Mesendoderm (in vitro differentiated cells): Measurements from ENCODE around the gene ROBO2.
A peak's percentile ranks its signal among the peaks of the same experiment; 100 is the strongest.

Experiments used
- DNase-seq: peaks from one replicate; pipeline ENCODE4 v3.0.0; 2013
- H2AK5ac ChIP-seq: 2 replicates; pipeline ENCODE4 v1.6.1; 2013; ENCODE audit warnings: low read length, inconsistent platforms
- H2BK120ac ChIP-seq: 2 replicates; pipeline ENCODE4 v1.6.1; 2013; ENCODE audit warnings: low read depth, mild to moderate bottlenecking, low read length, moderate library complexity, mixed read lengths
- H2BK15ac ChIP-seq: replicated peaks from 2 replicates; pipeline ENCODE4 v1.6.1; 2013; ENCODE audit warnings: low read depth, mild to moderate bottlenecking, moderate library complexity
- H2BK5ac ChIP-seq: 2 replicates; pipeline ENCODE4 v1.6.1; 2013; ENCODE audit warnings: low read length, inconsistent platforms
- H3K18ac ChIP-seq: 2 replicates; pipeline ENCODE4 v1.6.1; 2013; ENCODE audit warnings: mild to moderate bottlenecking, low read length, mixed read lengths
- H3K23ac ChIP-seq: one replicate; pipeline ENCODE4 v1.6.1; 2013; ENCODE audit warnings: low read length
- H3K27ac ChIP-seq: 2 replicates; pipeline ENCODE4 v1.5.1; 2013; ENCODE audit warnings: low read depth, mild to moderate bottlenecking, inconsistent platforms, low read length, moderate library complexity
- H3K27me3 ChIP-seq: 2 replicates; pipeline ENCODE4 v1.6.1; 2013; ENCODE audit warnings: low read length, control low read depth, mild to moderate bottlenecking, inconsistent platforms; ENCODE audit not compliant: insufficient read depth, poor library complexity
- H3K36me3 ChIP-seq: 2 replicates; pipeline ENCODE4 v1.6.1; 2013; ENCODE audit warnings: low read length, inconsistent platforms; ENCODE audit not compliant: control insufficient read depth, insufficient read depth
- H3K4ac ChIP-seq: one replicate; pipeline ENCODE4 v1.6.1; 2013; ENCODE audit warnings: low read depth, mild to moderate bottlenecking, low read length, moderate library complexity
- H3K4me1 ChIP-seq: 2 replicates; pipeline ENCODE4 v1.6.1; 2013; ENCODE audit warnings: low read depth, low read length, inconsistent platforms; ENCODE audit not compliant: control insufficient read depth
- H3K4me2 ChIP-seq: 2 replicates; pipeline ENCODE4 v1.6.1; 2013; ENCODE audit warnings: low read length
- H3K4me3 ChIP-seq: 2 replicates; pipeline ENCODE4 v1.5.1; 2013; ENCODE audit warnings: mild to moderate bottlenecking, low read length
- H3K56ac ChIP-seq: one replicate; pipeline ENCODE4 v1.6.1; 2013; ENCODE audit warnings: low read length
- H3K79me1 ChIP-seq: 2 replicates; pipeline ENCODE4 v1.6.1; 2013; ENCODE audit warnings: low read length, inconsistent platforms
- H3K79me2 ChIP-seq: 2 replicates; pipeline ENCODE4 v1.6.1; 2013; ENCODE audit warnings: mild to moderate bottlenecking, low read length; ENCODE audit not compliant: control insufficient read depth, insufficient read depth
- H3K9ac ChIP-seq: 2 replicates; pipeline ENCODE4 v1.6.1; 2013; ENCODE audit warnings: low read length, inconsistent platforms
- H4K5ac ChIP-seq: one replicate; pipeline ENCODE4 v1.6.1; 2013; ENCODE audit warnings: low read length
- H4K8ac ChIP-seq: one replicate; pipeline ENCODE4 v1.6.1; 2013; ENCODE audit warnings: low read depth, mild to moderate bottlenecking, control low read depth, low read length, moderate library complexity
- WGBS: extraction: QIAGEN DNeasy Blood & Tissue Kit; methylation state at CpG from one replicate; pipeline ENCODE4 v1.1.7; 2013; ENCODE audit warnings: low lambda C conversion rate, missing lambda C conversion rate; ENCODE audit not compliant: insufficient coverage; ENCODE audit errors: extremely low coverage; 5-methylcytosine and 5-hydroxymethylcytosine counted together

The ROBO2 gene

DNA sequence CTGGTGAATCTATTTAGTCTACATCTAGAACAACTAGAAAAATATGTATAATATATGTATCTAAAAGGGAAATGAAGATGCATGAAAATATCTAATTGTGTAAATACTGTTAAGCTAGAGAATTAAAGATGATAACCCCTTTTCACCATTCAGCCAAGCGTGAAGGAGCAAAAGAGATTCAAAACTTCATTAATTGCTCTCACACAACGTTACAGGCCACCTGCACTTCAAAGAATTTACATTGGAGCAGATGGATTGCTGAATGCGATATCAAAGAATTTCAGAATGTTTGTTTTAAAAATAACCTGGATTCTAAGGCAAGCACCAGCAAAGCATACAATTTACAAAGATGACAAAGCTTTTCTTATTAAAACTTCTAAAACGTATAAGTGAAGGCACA, 243.2 kb downstream of the ROBO2 start:
- H2AK5ac ChIP-seq, result no peak overlapping the region
- 100% methylated on average over 1 of the region's 4 CpGs for WGBS
- no peak overlapping the region for H3K4me2 ChIP-seq

DNA sequence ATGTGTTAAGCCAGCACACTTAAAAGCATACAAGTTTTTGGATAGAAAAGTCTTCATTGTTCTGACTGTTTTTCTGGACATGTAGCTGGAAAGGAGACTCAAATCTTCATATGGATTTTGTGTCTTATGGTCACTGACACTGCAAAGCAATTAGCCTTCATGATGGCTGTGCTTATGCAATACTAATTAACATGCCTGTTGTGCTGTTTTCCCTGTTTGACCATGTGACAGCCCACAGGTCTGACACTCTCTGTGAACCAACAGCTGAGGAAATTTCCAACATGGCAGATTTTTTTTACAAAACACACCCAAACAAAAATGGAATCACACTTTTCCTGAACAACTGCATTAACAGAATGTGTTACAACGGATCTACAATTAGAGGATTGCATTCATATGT, 248.4 kb downstream of the ROBO2 start:
- Histone ChIP-seq H3K4me2 (no peak overlapping the region), H3K4me3 (no peak overlapping the region), H2BK5ac (no peak overlapping the region), H3K4me1 (no peaks in the 10 kb centered on the region), H4K8ac (no peak overlapping the region), H3K27me3 (no peaks in the 10 kb centered on the region), H3K18ac (no peak overlapping the region), H3K9ac (no peak overlapping the region), H4K5ac (no peak overlapping the region), H3K36me3 (no peaks in the 10 kb centered on the region), H2BK120ac (no peak overlapping the region), H3K27ac (no peak overlapping the region), H3K79me2 (no peaks in the 10 kb centered on the region), H3K56ac (no peak overlapping the region), H3K23ac (no peak overlapping the region), H2AK5ac (no peak overlapping the region), H2BK15ac (no peak overlapping the region), H3K4ac (no peak overlapping the region), H3K79me1 (no peaks in the 10 kb centered on the region)
- WGBS, result no CpG with 5 or more reads among the region's 1 CpG
- DNase-seq, result peak; percentile 21

More for the DNA sequence above, 243.2 kb downstream of the ROBO2 start:
- no peaks in the 10 kb centered on the region for H3K27me3 ChIP-seq
- H3K36me3 ChIP-seq, result no peaks in the 10 kb centered on the region
- H3K4ac ChIP-seq, result no peak overlapping the region
- H3K79me1 ChIP-seq, result no peaks in the 10 kb centered on the region
- H3K18ac ChIP-seq, result no peak overlapping the region
- H2BK5ac ChIP-seq, result no peak overlapping the region
- H2BK120ac ChIP-seq, result no peak overlapping the region
- no peak overlapping the region for H2BK15ac ChIP-seq
- no peak overlapping the region for H4K5ac ChIP-seq
- DNase-seq, result no peak
- no peak overlapping the region for H4K8ac ChIP-seq
- no peak overlapping the region for H3K9ac ChIP-seq
- no peak overlapping the region for H3K4me3 ChIP-seq
- H3K79me2 ChIP-seq, result no peaks in the 10 kb centered on the region
- H3K4me1 ChIP-seq, result no peaks in the 10 kb centered on the region
- H3K23ac ChIP-seq, result no peak overlapping the region
- H3K27ac ChIP-seq, result no peak overlapping the region
- H3K56ac ChIP-seq, result no peak overlapping the region

DNA sequence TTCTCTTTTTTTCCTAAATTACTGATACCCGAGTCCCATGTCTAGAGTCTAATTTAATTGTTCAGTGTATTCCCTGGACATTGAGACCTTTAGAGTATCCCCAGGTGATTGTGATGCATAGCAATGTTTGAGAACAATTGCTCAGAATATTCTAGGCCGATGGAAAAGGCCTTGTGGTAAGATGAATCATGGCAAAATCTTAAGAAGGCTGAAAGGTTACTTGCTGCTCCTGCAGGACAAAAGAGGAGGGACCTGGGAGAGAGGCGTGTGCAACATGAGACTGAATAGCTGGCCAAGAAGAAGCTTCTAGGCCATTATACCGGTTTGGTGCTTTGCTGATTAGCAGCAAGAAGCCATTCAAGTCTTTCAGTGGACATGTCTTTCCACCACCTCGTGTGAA, 256.6 kb downstream of the ROBO2 start:
- H3K27me3 ChIP-seq, result no peaks in the 10 kb centered on the region
- H4K5ac ChIP-seq, result no peak overlapping the region
- no peaks in the 10 kb centered on the region for H3K79me2 ChIP-seq
- no peaks in the 10 kb centered on the region for H3K79me1 ChIP-seq
- no peak overlapping the region for H3K9ac ChIP-seq
- peak; percentile 51 for DNase-seq
- H3K4me1 ChIP-seq, result no peaks in the 10 kb centered on the region
- no peak overlapping the region for H2BK15ac ChIP-seq
- H3K4me2 ChIP-seq, result no peak overlapping the region
- no peak overlapping the region for H4K8ac ChIP-seq
- H3K27ac ChIP-seq, result no peak overlapping the region
- H3K4ac ChIP-seq, result no peak overlapping the region
- H2BK120ac ChIP-seq, result no peak overlapping the region
- no peak overlapping the region for H3K18ac ChIP-seq
- no peak overlapping the region for H3K56ac ChIP-seq
- H3K36me3 ChIP-seq, result no peaks in the 10 kb centered on the region
- no CpG with 5 or more reads among the region's 5 CpGs for WGBS
- no peak overlapping the region for H3K4me3 ChIP-seq
- H2BK5ac ChIP-seq, result no peak overlapping the region
- no peak overlapping the region for H2AK5ac ChIP-seq
- no peak overlapping the region for H3K23ac ChIP-seq

DNA sequence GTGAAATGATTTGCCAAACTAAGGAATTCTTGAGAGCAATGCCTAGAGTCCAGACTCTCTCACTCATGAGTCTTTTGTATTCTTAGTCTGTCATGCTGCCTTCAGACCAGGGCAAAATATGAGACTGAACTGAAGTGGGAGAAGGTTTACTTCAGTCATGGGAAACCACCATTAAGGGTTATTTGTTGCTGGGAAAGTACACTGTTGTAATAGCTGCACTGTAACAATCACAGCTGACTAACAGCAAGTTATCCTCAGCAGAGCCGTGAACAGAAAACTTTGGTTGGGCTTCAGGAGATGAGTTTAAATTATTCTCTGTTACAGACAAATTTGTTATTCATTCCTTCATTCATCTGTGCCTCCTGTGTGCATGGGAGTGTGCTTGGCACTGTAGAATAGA, 258.5 kb downstream of the ROBO2 start:
- DNase-seq, result no peak
- WGBS, result no CpG with 5 or more reads among the region's 1 CpG

DNA sequence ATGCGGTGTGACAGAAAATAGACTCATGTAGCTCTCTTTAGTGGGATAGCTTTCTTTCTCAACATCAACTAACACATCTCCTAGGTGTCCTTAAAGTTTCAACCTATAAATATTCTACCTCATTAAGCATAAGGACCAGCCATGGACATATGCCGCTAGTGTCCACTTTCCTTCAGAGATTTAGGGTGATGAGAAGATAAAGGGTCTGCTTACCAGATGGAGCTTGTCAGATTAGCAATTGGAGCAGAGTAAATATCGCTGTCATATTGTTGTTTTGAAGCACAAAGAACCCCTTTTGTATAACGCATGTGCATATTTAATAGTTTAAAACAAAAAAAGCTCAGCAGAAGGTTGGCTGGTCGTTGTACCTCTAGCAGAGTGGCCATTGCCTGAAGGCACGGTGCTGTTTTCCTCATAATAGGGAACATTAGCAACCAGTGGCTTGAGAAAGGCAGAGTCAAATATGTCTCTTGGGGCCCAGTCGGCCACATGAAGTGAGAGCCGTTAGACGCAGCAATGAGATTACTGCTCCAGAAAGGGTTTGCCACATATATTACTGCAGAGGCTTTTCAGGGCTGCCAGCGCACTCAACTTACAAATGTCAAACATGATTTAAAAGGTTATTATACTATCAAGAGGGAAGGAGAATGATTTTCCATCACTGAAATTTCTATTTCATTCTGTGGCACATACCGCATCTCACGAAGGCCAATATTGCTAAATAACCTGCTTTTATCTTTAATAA, 264.2 kb downstream of the ROBO2 start:
- WGBS, result no CpG with 5 or more reads among the region's 12 CpGs
- Histone ChIP-seq H3K56ac (no peak overlapping the region), H3K4me3 (no peak overlapping the region), H3K27ac (no peak overlapping the region), H4K8ac (no peak overlapping the region), H2BK5ac (no peak overlapping the region), H3K79me2 (no peaks in the 10 kb centered on the region), H2AK5ac (no peak overlapping the region), H3K18ac (no peak overlapping the region), H3K79me1 (no peaks in the 10 kb centered on the region), H3K36me3 (no peaks in the 10 kb centered on the region), H3K4me1 (no peaks in the 10 kb centered on the region), H3K9ac (no peak overlapping the region), H4K5ac (no peak overlapping the region), H2BK120ac (no peak overlapping the region), H3K4ac (no peak overlapping the region), H3K4me2 (no peak overlapping the region), H2BK15ac (no peak overlapping the region), H3K27me3 (no peaks in the 10 kb centered on the region), H3K23ac (no peak overlapping the region)
- DNase-seq, result no peak

More for the DNA sequence above, 258.5 kb downstream of the ROBO2 start:
- Histone ChIP-seq H2BK5ac (no peak overlapping the region), H3K27me3 (no peaks in the 10 kb centered on the region), H4K8ac (no peak overlapping the region), H3K79me2 (no peaks in the 10 kb centered on the region), H3K36me3 (no peaks in the 10 kb centered on the region), H3K4me2 (no peak overlapping the region), H3K27ac (no peak overlapping the region), H2BK120ac (no peak overlapping the region), H3K4ac (no peak overlapping the region), H3K79me1 (no peaks in the 10 kb centered on the region), H3K9ac (no peak overlapping the region), H2AK5ac (no peak overlapping the region), H3K4me3 (no peak overlapping the region), H3K23ac (no peak overlapping the region), H3K18ac (no peak overlapping the region), H2BK15ac (no peak overlapping the region), H3K56ac (no peak overlapping the region), H4K5ac (no peak overlapping the region), H3K4me1 (no peaks in the 10 kb centered on the region)

DNA sequence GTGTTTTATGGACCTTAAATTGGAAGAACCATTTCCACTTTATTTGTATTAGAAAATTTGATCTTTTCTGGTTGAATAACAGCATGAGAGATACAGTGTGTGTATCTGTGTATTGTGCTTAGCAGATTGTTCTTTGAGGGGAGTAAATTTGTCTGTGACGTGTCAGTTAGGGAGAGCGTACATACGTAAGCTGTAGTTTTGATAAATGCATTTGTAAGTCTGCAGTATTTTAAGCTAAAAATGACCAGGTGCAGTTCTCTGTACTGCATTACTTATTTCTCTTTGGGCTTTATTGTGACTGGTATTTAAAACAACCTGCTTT, 264.8 kb downstream of the ROBO2 start:
- H2BK15ac ChIP-seq, result no peak overlapping the region
- H2AK5ac ChIP-seq, result no peak overlapping the region
- DNase-seq, result no peak
- H3K56ac ChIP-seq, result no peak overlapping the region
- H3K23ac ChIP-seq, result no peak overlapping the region
- H2BK120ac ChIP-seq, result no peak overlapping the region
- no peak overlapping the region for H3K4me2 ChIP-seq
- no peak overlapping the region for H2BK5ac ChIP-seq
- no peak overlapping the region for H4K5ac ChIP-seq
- H3K4ac ChIP-seq, result no peak overlapping the region
- no peak overlapping the region for H3K4me3 ChIP-seq
- no peaks in the 10 kb centered on the region for H3K79me1 ChIP-seq
- no peak overlapping the region for H3K27ac ChIP-seq
- H3K36me3 ChIP-seq, result no peaks in the 10 kb centered on the region
- WGBS, result no CpG with 5 or more reads among the region's 3 CpGs
- no peaks in the 10 kb centered on the region for H3K4me1 ChIP-seq
- no peaks in the 10 kb centered on the region for H3K27me3 ChIP-seq
- H3K18ac ChIP-seq, result no peak overlapping the region
- no peak overlapping the region for H4K8ac ChIP-seq
- no peaks in the 10 kb centered on the region for H3K79me2 ChIP-seq
- no peak overlapping the region for H3K9ac ChIP-seq
